ENCODE measurements around the gene MAP3K8. TPM values are rescaled to one million over a fixed set of nuclear protein-coding genes. Genes with fewer than 3 reads are reported as not detected.

The MAP3K8 gene
- total RNA-seq, 2 donors from 2014 or later, result 10.2 to 11.7 TPM

GRCh38 chr10:30500963-30501504 is 67.0 kb downstream of the MAP3K8 start:
- Histone ChIP-seq H3K36me3 (ENCODE audit: control insufficient read depth, insufficient read depth, low read length) (no peaks in the 10 kb centered on the region), H3K4me3 (ENCODE audit: low read length) (no peak overlapping the region), H3K9ac (ENCODE audit: extremely low read depth, low read length, poor library complexity, severe bottlenecking) (no peak overlapping the region), H3K27ac (ENCODE audit: low read depth, low read length) (no peak overlapping the region), H3K4me1 (ENCODE audit: control insufficient read depth, insufficient read depth, low read length) (no peaks in the 10 kb centered on the region), H3K27me3 (ENCODE audit: control insufficient read depth, insufficient read depth, low read length, poor library complexity, severe bottlenecking) (no peaks in the 10 kb centered on the region), H3K9me3 (ENCODE audit: control insufficient read depth, low read length) (no peaks in the 10 kb centered on the region)
- DNase-seq, result no peak
- Mint-ChIP-seq H3K9me3 (no peaks in the 10 kb centered on the region), H3K4me3 (no peak overlapping the region), H3K4me1 (peaks cover 3% of the 10 kb centered on the region), H3K36me3 (ENCODE audit: low read depth) (no peaks in the 10 kb centered on the region), H3K27me3 (ENCODE audit: insufficient read depth) (peaks cover 5% of the 10 kb centered on the region), H3K27ac (no peak overlapping the region)
- 74 to 77% methylated on average over 3 of the region's 3 CpGs for WGBS, 2 experiments (ENCODE audit: insufficient coverage in 1 of 2, insufficient read length in 1 of 2)
- no peak for TF ChIP-seq CTCF (conservative IDR thresholded peaks at IDR 0.05)

GRCh38 chr10:30502266-30503060 is 68.5 kb downstream of the MAP3K8 start:
- H3K4me1 ChIP-seq (ENCODE audit: control insufficient read depth, insufficient read depth, low read length), result no peaks in the 10 kb centered on the region
- no peak overlapping the region for H3K9ac ChIP-seq (ENCODE audit: extremely low read depth, low read length, poor library complexity, severe bottlenecking)
- peaks cover 3% of the 10 kb centered on the region for H3K4me1 Mint-ChIP-seq
- no peak overlapping the region for H3K4me3 Mint-ChIP-seq
- H3K9me3 ChIP-seq (ENCODE audit: control insufficient read depth, low read length), result no peaks in the 10 kb centered on the region
- no peak overlapping the region for H3K4me3 ChIP-seq (ENCODE audit: low read length)
- 51 to 71% methylated on average over 10 to 11 of the region's 11 CpGs for WGBS, 2 experiments (ENCODE audit: insufficient coverage in 1 of 2, insufficient read length in 1 of 2)
- H3K27me3 Mint-ChIP-seq (ENCODE audit: insufficient read depth), result peaks cover 5% of the 10 kb centered on the region
- no peak overlapping the region for H3K27ac ChIP-seq (ENCODE audit: low read depth, low read length)
- H3K36me3 ChIP-seq (ENCODE audit: control insufficient read depth, insufficient read depth, low read length), result no peaks in the 10 kb centered on the region
- no peaks in the 10 kb centered on the region for H3K36me3 Mint-ChIP-seq (ENCODE audit: low read depth)
- no peaks in the 10 kb centered on the region for H3K9me3 Mint-ChIP-seq
- no peaks in the 10 kb centered on the region for H3K27me3 ChIP-seq (ENCODE audit: control insufficient read depth, insufficient read depth, low read length, poor library complexity, severe bottlenecking)
- H3K27ac Mint-ChIP-seq, result no peak overlapping the region
- no peak for DNase-seq
- TF ChIP-seq CTCF (conservative IDR thresholded peaks at IDR 0.05), result no peak

GRCh38 chr10:30503700-30504266 is 69.8 kb downstream of the MAP3K8 start:
- H3K27me3 Mint-ChIP-seq (ENCODE audit: insufficient read depth), result peaks cover 2% of the 10 kb centered on the region
- H3K27ac Mint-ChIP-seq, result no peak overlapping the region
- no peaks in the 10 kb centered on the region for H3K27me3 ChIP-seq (ENCODE audit: control insufficient read depth, insufficient read depth, low read length, poor library complexity, severe bottlenecking)
- no peaks in the 10 kb centered on the region for H3K36me3 ChIP-seq (ENCODE audit: control insufficient read depth, insufficient read depth, low read length)
- H3K36me3 Mint-ChIP-seq (ENCODE audit: low read depth), result no peaks in the 10 kb centered on the region
- no peaks in the 10 kb centered on the region for H3K9me3 ChIP-seq (ENCODE audit: control insufficient read depth, low read length)
- peaks cover 3% of the 10 kb centered on the region for H3K4me1 Mint-ChIP-seq
- no peak for TF ChIP-seq CTCF (conservative IDR thresholded peaks at IDR 0.05)
- H3K4me1 ChIP-seq (ENCODE audit: control insufficient read depth, insufficient read depth, low read length), result no peaks in the 10 kb centered on the region
- H3K9me3 Mint-ChIP-seq, result no peaks in the 10 kb centered on the region
- H3K4me3 ChIP-seq (ENCODE audit: low read length), result no peak overlapping the region
- WGBS, 2 experiments (ENCODE audit: insufficient coverage in 1 of 2, insufficient read length in 1 of 2), result 91 to 94% methylated on average over 10 of the region's 10 CpGs
- H3K27ac ChIP-seq (ENCODE audit: low read depth, low read length), result no peak overlapping the region
- no peak overlapping the region for H3K9ac ChIP-seq (ENCODE audit: extremely low read depth, low read length, poor library complexity, severe bottlenecking)
- DNase-seq, result no peak
- no peak overlapping the region for H3K4me3 Mint-ChIP-seq
